Fibroblast of skin of right biceps (primary cell): ENCODE results near the gene EFCAB10.
"Not testable (repeated sequence)": the region's sequence is repeated elsewhere in the genome, so short reads cannot be mapped to it uniquely, and the experiment has no call there.

Experiments used
- DNase-seq: peaks from one replicate; pipeline ENCODE4 v3.0.0-alpha.2; 2013

Gene EFCAB10

GRCh38 chr7:105581066-105581811 is at the start of gene EFCAB10:
EFCAB10 (minus strand) TSS chr7:105581493; CDS start chr7:105581463, 30 bp downstream.
- DNase-seq: peak; percentile 62

GRCh38 chr7:105625986-105626385 is 44.7 kb upstream of the EFCAB10 start:
- no peak for DNase-seq

GRCh38 chr7:105623906-105624305 is 42.6 kb upstream of the EFCAB10 start:
- no peak for DNase-seq

- DNase-seq: no peak
Observed at GRCh38 chr7:105623378-105623777, 42.1 kb upstream of the EFCAB10 start.

- no peak for DNase-seq
Observed at GRCh38 chr7:105622106-105622731, 40.9 kb upstream of the EFCAB10 start.

- DNase-seq: peak; percentile 33
Observed at GRCh38 chr7:105621617-105622016, 40.3 kb upstream of the EFCAB10 start.

- no peak for DNase-seq
Observed at GRCh38 chr7:105621176-105621575, 39.9 kb upstream of the EFCAB10 start.

GRCh38 chr7:105619590-105619989 is 38.3 kb upstream of the EFCAB10 start:
- no peak for DNase-seq

- DNase-seq: no peak
Observed at GRCh38 chr7:105618016-105618296, 36.7 kb upstream of the EFCAB10 start.

- no peak for DNase-seq
Observed at GRCh38 chr7:105617280-105618015, 36.2 kb upstream of the EFCAB10 start.

GRCh38 chr7:105614341-105614840 is 33.1 kb upstream of the EFCAB10 start:
- DNase-seq: no peak

- DNase-seq: no peak
Observed at GRCh38 chr7:105613611-105614330, 32.5 kb upstream of the EFCAB10 start.

GRCh38 chr7:105612806-105613205 is 31.5 kb upstream of the EFCAB10 start:
- no peak for DNase-seq

- peak; percentile 35 for DNase-seq
Observed at GRCh38 chr7:105611856-105612775, 30.8 kb upstream of the EFCAB10 start.

GRCh38 chr7:105610165-105610930 is 29.1 kb upstream of the EFCAB10 start:
- no peak for DNase-seq

GRCh38 chr7:105602325-105603305 is 21.3 kb upstream of the EFCAB10 start:
- DNase-seq: peak; percentile 27

- DNase-seq: peak; percentile 32
Observed at GRCh38 chr7:105600720-105601550, 19.6 kb upstream of the EFCAB10 start.

GRCh38 chr7:105599551-105599950 is 18.3 kb upstream of the EFCAB10 start:
- DNase-seq: no peak

- not testable (repeated sequence) for DNase-seq
Observed at GRCh38 chr7:105599080-105599479, 17.8 kb upstream of the EFCAB10 start.
